GM15510 (cell line): ENCODE measurements around the gene GLRX2.

Experiments used
- POLR2A ChIP-seq: IDR thresholded peaks from 3 replicates; pipeline ENCODE4 v1.6.1; 2011; ENCODE audit warnings: borderline replicate concordance; ENCODE audit not compliant: insufficient read length; ENCODE audit errors: extremely low read depth

The GLRX2 gene

GRCh38 chr1:193087893-193088292, 17.3 kb downstream of the GLRX2 start:
- no peak for TF ChIP-seq POLR2A

DNA sequence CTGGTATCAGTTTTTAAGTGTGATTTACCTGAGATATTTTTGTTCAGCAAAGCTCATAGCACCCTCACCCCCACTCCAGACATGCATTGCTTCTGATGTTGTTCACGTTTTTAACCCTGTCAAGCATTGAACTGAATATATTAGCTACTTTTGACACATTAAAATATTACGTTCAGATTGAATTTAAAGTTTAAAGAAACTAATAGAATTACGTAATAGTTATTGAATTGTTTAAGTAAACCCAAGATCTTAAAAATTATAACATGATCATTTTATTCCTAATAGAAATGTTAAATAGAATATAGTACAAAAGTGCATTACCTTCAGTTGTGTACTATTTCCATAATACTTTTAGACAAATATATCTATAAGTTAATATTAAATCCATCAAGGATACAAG, 18.9 kb downstream of the GLRX2 start:
- TF ChIP-seq POLR2A = no peak

GRCh38 chr1:193085263-193085662, 20.0 kb downstream of the GLRX2 start:
- no peak for TF ChIP-seq POLR2A

DNA sequence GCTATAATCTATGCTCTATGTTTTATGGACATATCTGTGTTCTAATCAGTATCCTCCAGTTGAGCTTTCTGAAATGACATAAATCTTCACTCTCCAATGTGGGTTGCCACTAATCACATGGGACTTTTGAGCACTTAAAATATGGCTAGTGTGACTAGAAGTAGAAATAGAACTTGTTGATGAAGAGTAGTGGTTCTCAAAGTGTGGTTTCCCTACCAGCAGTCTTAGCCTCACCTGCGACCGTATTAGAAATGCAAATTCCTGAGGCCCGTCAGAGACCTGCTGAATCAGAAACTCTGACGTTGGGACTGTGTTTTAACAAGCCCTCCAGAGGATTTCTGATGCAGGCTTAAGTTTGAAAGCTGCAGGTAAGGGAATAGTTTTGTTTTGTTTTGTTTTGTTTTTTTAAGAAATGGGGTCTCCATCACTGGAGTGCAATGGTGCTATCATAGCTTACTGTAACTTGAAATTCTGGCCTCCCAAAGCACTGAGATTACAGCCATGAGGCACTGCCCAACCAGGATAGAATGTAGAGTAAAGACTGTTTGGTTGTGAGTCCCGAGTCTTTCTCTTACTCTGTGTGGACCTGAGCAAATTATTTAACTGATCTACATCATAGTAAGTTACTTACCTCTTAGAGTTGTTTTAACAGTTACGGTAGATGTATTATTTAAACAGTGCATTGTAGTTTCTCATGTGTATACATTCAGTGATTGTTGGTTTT, 21.7 kb downstream of the GLRX2 start:
- no peak for TF ChIP-seq POLR2A

DNA sequence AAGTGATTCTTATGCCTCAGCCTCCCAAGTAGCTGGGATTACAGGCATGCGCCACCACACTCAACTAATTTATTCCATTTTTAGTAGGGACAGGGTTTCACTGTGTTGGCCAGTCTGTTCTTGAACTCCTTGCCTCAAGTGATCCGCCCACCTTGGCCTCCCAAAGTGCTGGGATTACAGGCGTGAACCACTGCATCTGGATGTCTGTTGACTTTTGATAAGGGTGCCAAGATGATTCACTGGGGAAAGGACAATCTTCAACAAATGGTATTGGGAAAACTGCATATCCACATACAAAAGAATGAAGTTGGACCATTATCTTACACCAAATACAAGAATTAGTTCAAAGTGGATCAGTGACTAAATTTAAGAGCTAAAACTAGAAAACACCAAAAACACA, 26.0 kb downstream of the GLRX2 start:
- TF ChIP-seq POLR2A = no peak

GRCh38 chr1:193077991-193078390, 27.2 kb downstream of the GLRX2 start:
- TF ChIP-seq POLR2A = no peak

- TF ChIP-seq POLR2A = no peak
Measured at GRCh38 chr1:193070942-193071341, 34.3 kb downstream of the GLRX2 start.

DNA sequence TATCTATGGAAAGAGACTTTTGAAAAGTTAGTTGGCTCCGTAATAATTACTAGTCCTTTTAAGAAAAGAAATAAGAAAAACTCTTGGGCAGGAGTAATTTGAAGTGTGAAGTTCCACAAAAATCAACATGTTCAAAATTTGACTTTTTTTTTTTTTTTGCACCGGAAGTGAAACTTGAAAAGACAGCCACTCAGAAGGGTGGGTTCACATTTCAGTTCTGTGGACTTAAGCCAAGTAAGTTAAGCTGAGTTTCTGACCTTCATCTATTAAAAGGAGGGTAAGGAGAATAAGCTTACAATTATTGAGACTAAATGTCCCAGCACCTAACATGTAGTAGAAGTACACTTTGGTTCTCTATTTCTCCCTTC, 34.8 kb downstream of the GLRX2 start:
- no peak for TF ChIP-seq POLR2A

GRCh38 chr1:193069748-193070385, 35.3 kb downstream of the GLRX2 start:
- TF ChIP-seq POLR2A = no peak

GRCh38 chr1:193068013-193068412, 37.2 kb downstream of the GLRX2 start:
- TF ChIP-seq POLR2A = no peak

DNA sequence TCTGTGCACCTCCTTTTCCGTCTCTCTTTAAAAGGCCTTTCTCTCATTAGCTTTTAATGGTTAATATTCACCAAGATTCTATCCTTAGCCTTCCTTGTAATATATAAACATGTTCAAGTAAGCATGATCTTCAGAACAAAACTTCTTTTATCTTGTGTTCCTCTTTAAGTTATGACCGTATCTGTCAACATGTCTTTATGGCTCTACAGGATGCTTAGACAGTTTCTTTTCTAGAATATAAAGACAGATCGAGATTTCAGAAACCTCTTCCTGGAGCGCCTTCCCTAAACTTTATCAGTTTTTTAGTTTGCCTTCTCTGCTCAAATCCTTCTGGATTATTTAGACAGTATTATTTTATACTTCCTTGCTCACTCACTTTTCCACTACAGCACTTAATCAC, 38.6 kb downstream of the GLRX2 start:
- TF ChIP-seq POLR2A = no peak

- no peak for TF ChIP-seq POLR2A
Measured at GRCh38 chr1:193065954-193066353, 39.3 kb downstream of the GLRX2 start.

DNA sequence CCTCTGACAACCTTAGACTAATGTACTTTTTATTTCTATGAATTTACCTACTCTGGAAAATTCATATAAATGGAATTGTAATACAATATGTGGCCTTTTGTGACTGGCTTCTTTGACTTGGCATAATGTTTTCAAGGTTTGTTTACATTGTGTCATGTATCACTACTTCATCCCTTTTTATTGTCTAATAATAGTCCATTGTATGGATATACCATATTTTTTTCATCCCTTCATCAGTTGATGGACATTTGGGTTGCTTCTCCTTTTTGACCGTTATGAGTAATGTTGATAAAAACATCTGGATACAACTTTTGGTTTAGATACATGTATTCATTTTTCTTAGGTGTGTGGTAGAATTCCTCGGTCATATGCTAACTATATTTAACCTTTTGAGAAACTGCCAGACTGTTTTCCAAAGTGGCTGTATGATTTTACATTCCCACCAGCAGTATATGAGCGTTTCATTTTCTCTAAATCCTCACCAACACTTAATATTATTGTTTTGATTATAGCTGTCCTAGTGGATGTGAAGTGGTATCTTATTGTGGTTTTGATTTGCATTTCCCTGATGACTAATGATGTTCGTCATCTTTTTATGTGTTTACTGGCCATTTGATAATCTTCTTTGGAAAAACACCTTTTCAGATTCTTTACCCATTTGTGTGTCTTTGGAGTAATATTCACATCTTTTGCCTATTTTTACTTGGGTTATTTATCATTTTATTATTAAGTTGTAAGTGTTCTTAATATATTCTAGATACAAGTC, 42.3 kb downstream of the GLRX2 start:
- TF ChIP-seq POLR2A = no peak

DNA sequence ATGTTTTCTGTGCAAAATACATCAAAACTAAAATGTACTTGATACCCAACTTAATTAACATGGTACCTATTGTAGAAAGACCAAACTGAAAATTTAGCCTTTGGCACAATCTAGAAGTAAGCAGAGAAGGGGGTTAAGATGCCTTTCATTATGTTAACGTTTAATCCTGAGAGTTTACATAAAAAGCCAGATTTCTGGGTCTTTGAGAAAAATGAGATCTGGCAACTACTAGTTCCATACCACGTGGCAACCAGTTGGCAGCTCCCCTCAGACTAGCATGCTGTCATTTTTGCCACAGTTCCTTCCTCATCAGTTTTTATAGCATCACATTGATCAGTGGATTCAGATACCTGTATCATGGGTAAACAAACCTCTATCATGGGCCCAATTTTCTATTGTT, 44.3 kb downstream of the GLRX2 start:
- no peak for TF ChIP-seq POLR2A

DNA sequence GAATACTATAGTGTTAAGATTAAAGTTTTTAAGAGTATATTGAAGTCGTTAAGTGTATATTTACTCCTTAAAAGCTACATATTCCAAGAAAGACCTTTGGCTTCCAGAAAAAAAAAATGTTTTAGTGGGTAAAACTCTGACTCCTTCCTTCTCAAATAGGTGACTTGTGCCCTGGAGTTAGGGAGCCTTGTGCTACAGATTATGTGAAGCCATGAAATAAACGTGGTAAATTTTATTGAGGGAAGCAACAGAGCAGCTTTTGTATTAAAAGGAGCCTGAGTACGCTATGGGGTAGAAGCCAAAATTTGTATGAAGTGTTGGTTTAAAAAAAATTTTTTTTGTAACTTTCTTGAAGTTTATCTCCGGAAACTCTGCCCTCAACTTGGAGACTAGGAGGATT, 44.8 kb downstream of the GLRX2 start:
- no peak for TF ChIP-seq POLR2A

DNA sequence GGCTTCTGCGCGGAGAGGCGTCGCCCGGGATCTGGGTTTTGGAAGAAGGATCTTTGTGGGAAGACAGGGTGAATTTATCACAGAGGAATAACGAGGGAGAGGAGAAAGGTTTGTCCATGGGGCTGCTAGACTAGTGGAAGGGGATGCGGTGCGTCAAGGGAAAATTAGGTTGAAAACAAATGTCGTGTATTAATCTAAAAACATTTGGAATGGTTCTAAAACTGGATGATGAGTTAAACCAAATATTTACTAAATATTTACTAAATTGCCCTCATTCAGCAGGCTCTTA, 45.2 kb downstream of the GLRX2 start:
- TF ChIP-seq POLR2A = no peak

- TF ChIP-seq POLR2A = peak; percentile 90
Measured at GRCh38 chr1:193059282-193060114, 45.7 kb downstream of the GLRX2 start, which contains the start of the genes RO60 and UCHL5. TSS of gene RO60 (plus strand) at chr1:193059612. CDS start at chr1:193069055, 9,443 bp downstream. TSS of gene UCHL5 (minus strand) at chr1:193059360. CDS start at chr1:193059260, 100 bp downstream.
